RKO (cell line): ENCODE results near the gene ARMC3.
A peak's percentile ranks its signal among the peaks of the same experiment; 100 is the strongest.
"Not testable (repeated sequence)": the region's sequence is repeated elsewhere in the genome, so short reads cannot be mapped to it uniquely, and the experiment has no call there.

Experiments used
- DNase-seq: peaks from one replicate; pipeline ENCODE4 v3.0.0-alpha.2; 2016; ENCODE audit warnings: low spot score

Gene ARMC3

GRCh38 chr10:23047201-23048050 is 119.6 kb downstream of the ARMC3 start:
- no peak for DNase-seq

GRCh38 chr10:23048191-23048590 is 120.3 kb downstream of the ARMC3 start:
- DNase-seq = no peak

GRCh38 chr10:23051278-23051677 is 123.4 kb downstream of the ARMC3 start:
- DNase-seq = no peak

- no peak for DNase-seq
Observed at GRCh38 chr10:23051855-23052331, 124.0 kb downstream of the ARMC3 start.

- DNase-seq = no peak
Observed at GRCh38 chr10:23053036-23053435, 125.2 kb downstream of the ARMC3 start.

GRCh38 chr10:23055424-23056185 is 127.8 kb downstream of the ARMC3 start:
- DNase-seq = no peak

GRCh38 chr10:23056186-23056579 is 128.3 kb downstream of the ARMC3 start:
- no peak for DNase-seq

GRCh38 chr10:23058366-23058765 is 130.5 kb downstream of the ARMC3 start:
- DNase-seq = no peak

- DNase-seq = no peak
Observed at GRCh38 chr10:23060918-23061317, 133.1 kb downstream of the ARMC3 start.

GRCh38 chr10:23063045-23063972 is 135.5 kb downstream of the ARMC3 start:
- DNase-seq = no peak

GRCh38 chr10:23063973-23064812 is 136.3 kb downstream of the ARMC3 start:
- DNase-seq = no peak

- DNase-seq = not testable (repeated sequence)
Observed at GRCh38 chr10:23064813-23065114, 136.9 kb downstream of the ARMC3 start.

- peak; percentile 14 for DNase-seq
Observed at GRCh38 chr10:23065181-23065948, 137.5 kb downstream of the ARMC3 start.

- DNase-seq = no peak
Observed at GRCh38 chr10:23067337-23067736, 139.5 kb downstream of the ARMC3 start.

- peak; percentile 68 for DNase-seq
Observed at GRCh38 chr10:23067939-23068775, 140.3 kb downstream of the ARMC3 start.

- DNase-seq = no peak
Observed at GRCh38 chr10:23069019-23069815, 141.4 kb downstream of the ARMC3 start.

GRCh38 chr10:23070092-23070912 is 142.4 kb downstream of the ARMC3 start:
- not testable (repeated sequence) for DNase-seq

- DNase-seq = no peak
Observed at GRCh38 chr10:23070913-23071218, 143.0 kb downstream of the ARMC3 start.
